SK-N-SH (cell line): ENCODE results near the gene WDTC1. TPM values are rescaled to one million over a fixed set of nuclear protein-coding genes. Genes with fewer than 3 reads are reported as not detected.
"Not testable (repeated sequence)": the region's sequence is repeated elsewhere in the genome, so short reads cannot be mapped to it uniquely, and the experiment has no call there.

ENCODE experiments used
- CTCF ChIA-PET: fragments of 300-600, 350-600 bp; formaldehyde crosslinking; extraction: SDS; loops from one replicate; lab custom pipeline; 2021; lab: Yijun Ruan, JAX
- POLR2A ChIA-PET: fragments of 350-600 bp; sonication (Branson Sonifier 250); formaldehyde crosslinking; extraction: SDS; loops from one replicate; lab custom pipeline; 2020; ENCODE audit warnings: antibody characterized with exemption, inconsistent platforms; lab: Yijun Ruan, JAX
- DNase-seq: peaks from one replicate; pipeline ENCODE4 v3.0.0; 2012
- H2AFZ ChIP-seq: fragments of 200-600 bp; sonication (generic); 2 replicates; pipeline ENCODE4 v1.8.1; 2016; ENCODE audit warnings: antibody characterized with exemption, mild to moderate bottlenecking, low read depth
- H3F3A ChIP-seq: fragments of 200-600 bp; sonication (generic); replicated peaks from 2 replicates; pipeline ENCODE3; 2016; ENCODE audit warnings: antibody characterized with exemption, mild to moderate bottlenecking; ENCODE audit not compliant: insufficient read depth
- H3K27ac ChIP-seq, 2 experiments: fragments of 200-500 bp in 1 of 2; fragments of 200-600 bp in 1 of 2; sonication (Bioruptor generic) in 1 of 2; sonication (generic), shearing (Covaris generic) in 1 of 2; 2 replicates each; pipeline versions ENCODE4 v1.5.1 to v1.6.1; 2014 to 2016; ENCODE audit warnings: low read depth in 2 of 2, inconsistent platforms in 1 of 2, low read length in 1 of 2, mild to moderate bottlenecking in 1 of 2, mixed read lengths in 1 of 2
- H3K27me3 ChIP-seq: fragments of 200-600 bp; sonication (generic), shearing (Covaris generic); 2 replicates; pipeline ENCODE4 v1.6.1; 2016; ENCODE audit warnings: mixed run types; ENCODE audit not compliant: insufficient read depth
- H3K36me3 ChIP-seq, 2 experiments: fragments of 200-500 bp in 1 of 2; fragments of 200-600 bp in 1 of 2; sonication (Bioruptor generic) in 1 of 2; sonication (generic) in 1 of 2; replicated peaks in 1 of 2; 2 replicates each; pipeline versions ENCODE3 to v1.5.1; 2014 to 2016; ENCODE audit warnings: low read length in 1 of 2, mild to moderate bottlenecking in 1 of 2; ENCODE audit not compliant: insufficient read depth in 2 of 2, control insufficient read depth in 1 of 2
- H3K4me1 ChIP-seq, 2 experiments: fragments of 200-500 bp in 1 of 2; fragments of 200-600 bp in 1 of 2; sonication (Bioruptor generic) in 1 of 2; sonication (generic), shearing (Covaris generic) in 1 of 2; 2 replicates each; pipeline versions ENCODE4 v1.5.1 to v1.6.1; 2014 to 2016; ENCODE audit warnings: low read depth in 1 of 2, low read length in 1 of 2, mixed run types in 1 of 2; ENCODE audit not compliant: insufficient read depth in 2 of 2, control insufficient read depth in 1 of 2
- H3K4me2 ChIP-seq: fragments of 200-600 bp; sonication (generic), shearing (Covaris generic); 2 replicates; pipeline ENCODE4 v1.6.1; 2017; ENCODE audit warnings: mixed run types
- H3K4me3 ChIP-seq, 2 experiments: fragments of 200-500 bp in 1 of 2; fragments of 200-600 bp in 1 of 2; sonication (Bioruptor generic) in 1 of 2; sonication (generic), shearing (Covaris generic) in 1 of 2; 2 replicates each; pipeline versions ENCODE4 v1.5.1 to v1.8.1; 2014 to 2016; ENCODE audit warnings: low read depth in 2 of 2, inconsistent platforms in 1 of 2, low read length in 1 of 2, mild to moderate bottlenecking in 1 of 2, mixed read lengths in 1 of 2, moderate library complexity in 1 of 2
- H3K79me2 ChIP-seq: fragments of 200-600 bp; sonication (generic); 2 replicates; pipeline ENCODE4 v1.8.1; 2017; ENCODE audit warnings: mild to moderate bottlenecking; ENCODE audit not compliant: insufficient read depth
- H3K9ac ChIP-seq: fragments of 200-600 bp; sonication (generic); 2 replicates; pipeline ENCODE4 v1.6.1; 2017; ENCODE audit warnings: mixed run types
- H3K9me2 ChIP-seq: fragments of 200-600 bp; sonication (generic); 2 replicates; pipeline ENCODE4 v1.6.1; 2017; ENCODE audit warnings: mixed run types
- H3K9me3 ChIP-seq: fragments of 200-600 bp; sonication (generic); 2 replicates; pipeline ENCODE4 v1.6.1; 2017; ENCODE audit warnings: mixed run types, mild to moderate bottlenecking, moderate library complexity
- H4K20me1 ChIP-seq: fragments of 200-600 bp; sonication (generic); 2 replicates; pipeline ENCODE4 v1.6.1; 2017; ENCODE audit warnings: mild to moderate bottlenecking, mixed run types; ENCODE audit not compliant: insufficient read depth
- FOSL2 ChIP-seq: IDR thresholded peaks from 2 replicates; pipeline ENCODE4 v1.4.0; 2012; ENCODE audit warnings: low read depth, mild to moderate bottlenecking, moderate library complexity, borderline replicate concordance
- FOXM1 ChIP-seq: IDR thresholded peaks from 2 replicates; pipeline ENCODE4 v1.4.0; 2012; ENCODE audit warnings: low read depth, mild to moderate bottlenecking
- MAX ChIP-seq: IDR thresholded peaks from 2 replicates; pipeline ENCODE4 v1.4.0; 2012; ENCODE audit warnings: low read depth
- TCF12 ChIP-seq: IDR thresholded peaks from 2 replicates; pipeline ENCODE4 v1.4.0; 2012
- USF2 ChIP-seq: fragments of 150-350 bp; IDR thresholded peaks from 2 replicates; pipeline ENCODE4 v1.6.1; 2017; ENCODE audit warnings: antibody characterized with exemption, low read length, low read depth, borderline replicate concordance
- WGBS: methylation state at CpG from one replicate; pipeline ENCODE4 v1.1.6; 2017; ENCODE audit warnings: low lambda C conversion rate; 5-methylcytosine and 5-hydroxymethylcytosine counted together
- polyA plus RNA-seq, 3 experiments: library from polyadenylated mRNA; depleted of rRNA; stranded (reverse); fragments of >200 nt; gene quantifications; 2 replicates each; pipeline ENCODE4 v1.2.3, GENCODE V29; 2012

Gene WDTC1
- polyA plus RNA-seq, 1 of the 3 experiments (the other 2 are of a cell fraction) = 12.0 TPM

- TF ChIP-seq FOXM1 = no peak
- no peak for TF ChIP-seq TCF12
- no peak for TF ChIP-seq FOSL2
- no peak for TF ChIP-seq USF2
These were observed 30.5 kb upstream of the WDTC1 start (continued) for GRCh38 chr1:27203946-27204345.

- H3K27ac ChIP-seq, H3K4me2 ChIP-seq, H3K79me2 ChIP-seq, H3K27me3 ChIP-seq, H3K4me3 ChIP-seq, H4K20me1 ChIP-seq, H3K4me1 ChIP-seq, CTCF ChIA-PET, H3K9me3 ChIP-seq, H3K9me2 ChIP-seq, H2AFZ ChIP-seq, H3K36me3 ChIP-seq, DNase-seq, POLR2A ChIA-PET, H3K9ac ChIP-seq, H3F3A ChIP-seq: not testable (repeated sequence)
- WGBS = 16% methylated on average over 1 of the region's 1 CpG
These were observed 27.2 kb upstream of the WDTC1 start for GRCh38 chr1:27207238-27207637.

- 71% methylated on average over 11 of the region's 11 CpGs for WGBS
These were observed 26.1 kb upstream of the WDTC1 start for GRCh38 chr1:27208143-27208850.

GRCh38 chr1:27216466-27216865 is 18.0 kb upstream of the WDTC1 start:
- Histone ChIP-seq H3K9me2 (no peaks in the 10 kb centered on the region), H3K4me2 (no peak overlapping the region), H4K20me1 (no peaks in the 10 kb centered on the region), H3K27ac (no peak overlapping the region), H3K4me1 (no peaks in the 10 kb centered on the region), H3K9me3 (no peaks in the 10 kb centered on the region), H3K79me2 (no peaks in the 10 kb centered on the region), H3K4me3 (no peak overlapping the region), H2AFZ (no peak overlapping the region), H3K36me3 (no peaks in the 10 kb centered on the region), H3F3A (no peaks in the 10 kb centered on the region), H3K9ac (no peak overlapping the region), H3K27me3 (no peaks in the 10 kb centered on the region)
- no peak for DNase-seq
- ChIA-PET POLR2A (no interaction called here), CTCF (interaction anchor here (1.0 to 1.6 kb wide), 3 partner anchors 10 to 68 kb away, joined by 3 read pairs; no protein-coding TSS in a partner anchor)
- TF ChIP-seq FOXM1 (no peak), MAX (no peak)
- WGBS = 72% methylated on average over 7 of the region's 7 CpGs

More at GRCh38 chr1:27208143-27208850, 26.1 kb upstream of the WDTC1 start:
- H3K9ac ChIP-seq, H3K36me3 ChIP-seq, DNase-seq, H2AFZ ChIP-seq, H3K9me3 ChIP-seq, H4K20me1 ChIP-seq, H3K4me2 ChIP-seq, H3K9me2 ChIP-seq, H3K27me3 ChIP-seq, H3F3A ChIP-seq, H3K4me1 ChIP-seq, POLR2A ChIA-PET, H3K4me3 ChIP-seq, H3K27ac ChIP-seq, H3K79me2 ChIP-seq: not testable (repeated sequence)
- CTCF ChIA-PET = interaction anchor here (2.8 kb wide), 1 partner anchor 10 kb away, joined by 16 read pairs; no protein-coding TSS in a partner anchor
